ENCODE data around the gene USP3. TPM values are rescaled to one million over a fixed set of nuclear protein-coding genes. Genes with fewer than 3 reads are reported as not detected.
"Not testable (repeated sequence)": the region's sequence is repeated elsewhere in the genome, so short reads cannot be mapped to it uniquely, and the experiment has no call there.

USP3 gene
- total RNA-seq, 1 donor from 2014 or later, result 46.3 TPM

DNA sequence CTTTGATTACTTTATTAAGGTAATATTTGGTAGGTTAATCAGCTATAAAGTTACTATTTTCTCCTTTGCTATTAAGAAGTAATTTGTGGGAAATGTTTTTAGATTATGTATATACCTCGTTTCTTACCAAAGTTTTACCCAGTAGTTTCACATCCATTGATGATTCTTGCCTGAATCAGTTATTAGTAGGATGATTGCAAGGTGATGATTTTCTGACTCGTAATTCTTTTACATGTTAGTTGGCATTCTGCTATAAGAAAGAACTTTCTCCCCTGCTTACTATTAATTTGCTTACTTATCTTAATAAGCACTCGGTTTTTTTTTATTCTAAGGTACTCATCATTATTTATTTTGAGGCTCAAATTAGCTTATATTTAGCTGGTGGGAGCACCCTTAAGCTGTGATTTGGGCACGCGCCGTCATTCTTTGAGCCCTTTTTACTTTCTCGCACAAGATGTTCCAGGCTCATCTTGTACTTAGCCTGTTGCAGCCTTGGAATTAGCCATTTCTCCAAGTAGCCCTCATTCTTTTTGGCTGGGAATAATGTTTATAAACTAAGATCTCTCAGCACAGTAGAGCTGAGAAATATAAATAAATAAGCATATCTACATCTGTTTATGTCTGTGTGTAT is 15.3 kb downstream of the USP3 start:
- H3K36me3 ChIP-seq (ENCODE audit: control insufficient read depth, insufficient read depth, low read length), result no peaks in the 10 kb centered on the region
- H3K27me3 ChIP-seq (ENCODE audit: control insufficient read depth, insufficient read depth, low read length), result no peaks in the 10 kb centered on the region
- TF ChIP-seq, protein P1, sequence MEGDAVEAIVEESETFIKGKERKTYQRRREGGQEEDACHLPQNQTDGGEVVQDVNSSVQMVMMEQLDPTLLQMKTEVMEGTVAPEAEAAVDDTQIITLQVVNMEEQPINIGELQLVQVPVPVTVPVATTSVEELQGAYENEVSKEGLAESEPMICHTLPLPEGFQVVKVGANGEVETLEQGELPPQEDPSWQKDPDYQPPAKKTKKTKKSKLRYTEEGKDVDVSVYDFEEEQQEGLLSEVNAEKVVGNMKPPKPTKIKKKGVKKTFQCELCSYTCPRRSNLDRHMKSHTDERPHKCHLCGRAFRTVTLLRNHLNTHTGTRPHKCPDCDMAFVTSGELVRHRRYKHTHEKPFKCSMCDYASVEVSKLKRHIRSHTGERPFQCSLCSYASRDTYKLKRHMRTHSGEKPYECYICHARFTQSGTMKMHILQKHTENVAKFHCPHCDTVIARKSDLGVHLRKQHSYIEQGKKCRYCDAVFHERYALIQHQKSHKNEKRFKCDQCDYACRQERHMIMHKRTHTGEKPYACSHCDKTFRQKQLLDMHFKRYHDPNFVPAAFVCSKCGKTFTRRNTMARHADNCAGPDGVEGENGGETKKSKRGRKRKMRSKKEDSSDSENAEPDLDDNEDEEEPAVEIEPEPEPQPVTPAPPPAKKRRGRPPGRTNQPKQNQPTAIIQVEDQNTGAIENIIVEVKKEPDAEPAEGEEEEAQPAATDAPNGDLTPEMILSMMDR (IDR thresholded peaks at IDR 0.05; ENCODE audit: insufficient read depth, low read length, poor library complexity, severe bottlenecking), result no peak
- no peak overlapping the region for H3K4me3 ChIP-seq (ENCODE audit: low read depth, low read length)
- DNase-seq (ENCODE audit: low read depth), result no peak

DNA sequence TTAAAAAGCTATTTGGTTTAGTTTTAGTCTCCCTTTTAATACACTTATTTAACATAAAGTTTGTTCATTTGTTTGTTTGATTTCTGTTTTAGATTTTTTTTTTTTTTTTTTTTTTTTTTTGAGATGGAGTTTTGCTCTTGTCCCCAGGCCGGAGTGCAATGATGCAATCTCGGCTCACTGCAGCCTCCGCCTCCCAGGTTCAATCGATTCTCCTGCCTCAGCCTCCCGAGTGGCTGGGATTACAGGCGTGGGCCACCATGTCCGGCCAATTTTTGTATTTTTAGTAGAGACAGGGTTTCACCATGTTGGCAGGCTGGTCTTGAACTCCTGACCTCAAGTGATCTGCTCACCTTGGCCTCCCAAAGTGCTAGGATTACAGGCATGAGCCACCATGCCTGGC is 16.1 kb downstream of the USP3 start:
- H3K36me3 ChIP-seq (ENCODE audit: control insufficient read depth, insufficient read depth, low read length); H3K4me3 ChIP-seq (ENCODE audit: low read depth, low read length); DNase-seq (ENCODE audit: low read depth); H3K27me3 ChIP-seq (ENCODE audit: control insufficient read depth, insufficient read depth, low read length): not testable (repeated sequence)

DNA sequence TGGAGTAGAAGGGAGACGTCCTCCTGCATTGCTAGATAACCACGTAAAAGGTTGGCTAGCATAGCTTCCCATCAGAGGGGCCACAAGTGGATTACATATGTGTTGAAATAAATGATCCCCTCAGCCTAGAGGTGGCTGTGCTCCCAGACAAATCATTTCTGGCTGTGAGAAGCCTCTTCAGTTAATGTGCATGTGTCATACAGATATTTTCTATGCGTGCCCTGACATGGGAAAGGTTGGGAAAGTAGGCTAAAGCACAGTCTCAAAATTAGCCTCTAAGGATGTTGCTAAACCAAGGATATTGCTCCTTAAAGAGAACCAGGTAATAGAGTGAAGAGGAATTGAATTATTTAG is 17.8 kb downstream of the USP3 start:
- Histone ChIP-seq H3K36me3 (ENCODE audit: control insufficient read depth, insufficient read depth, low read length) (no peaks in the 10 kb centered on the region), H3K27me3 (ENCODE audit: control insufficient read depth, insufficient read depth, low read length) (no peaks in the 10 kb centered on the region), H3K4me3 (ENCODE audit: low read depth, low read length) (no peak overlapping the region)
- no peak for DNase-seq (ENCODE audit: low read depth)
- TF ChIP-seq, protein P1 (IDR thresholded peaks at IDR 0.05; ENCODE audit: insufficient read depth, low read length, poor library complexity, severe bottlenecking), result no peak

DNA sequence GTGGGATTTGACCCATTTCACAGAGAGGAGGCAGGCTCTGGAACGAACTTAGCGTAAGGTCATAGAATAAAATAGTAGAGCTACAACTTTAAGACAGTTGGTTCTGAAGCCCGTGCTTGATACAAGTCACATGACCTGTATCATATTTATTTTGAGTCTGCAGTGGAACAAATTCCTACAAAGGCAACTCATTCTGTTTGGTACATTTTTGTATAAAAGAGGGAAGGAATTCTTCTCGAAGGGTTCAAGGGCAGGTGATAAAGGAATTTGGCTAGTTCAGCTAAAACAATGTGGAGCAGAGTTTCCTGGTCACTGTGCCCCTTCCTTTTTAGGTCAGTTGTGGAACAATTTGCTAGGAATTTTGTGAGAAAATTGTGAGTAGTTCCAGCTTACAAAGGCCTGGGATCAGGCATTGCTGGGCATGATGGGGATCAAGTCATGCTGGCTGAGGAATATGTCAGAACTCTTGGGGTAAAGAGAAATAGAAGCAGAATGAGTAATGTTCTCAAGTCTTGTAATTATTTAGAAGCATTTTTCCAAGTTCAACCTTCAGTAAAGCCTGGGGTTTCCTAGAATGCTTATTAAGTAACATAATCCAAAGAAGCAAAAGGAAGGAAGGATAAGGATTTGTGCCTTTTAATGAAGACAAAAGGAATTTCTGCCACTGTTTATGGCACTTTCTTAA is 19.1 kb downstream of the USP3 start:
- no peak for DNase-seq (ENCODE audit: low read depth)
- no peak overlapping the region for H3K4me3 ChIP-seq (ENCODE audit: low read depth, low read length)
- H3K36me3 ChIP-seq (ENCODE audit: control insufficient read depth, insufficient read depth, low read length), result no peaks in the 10 kb centered on the region
- TF ChIP-seq, protein P1 (IDR thresholded peaks at IDR 0.05; ENCODE audit: insufficient read depth, low read length, poor library complexity, severe bottlenecking), result no peak
- no peaks in the 10 kb centered on the region for H3K27me3 ChIP-seq (ENCODE audit: control insufficient read depth, insufficient read depth, low read length)

DNA sequence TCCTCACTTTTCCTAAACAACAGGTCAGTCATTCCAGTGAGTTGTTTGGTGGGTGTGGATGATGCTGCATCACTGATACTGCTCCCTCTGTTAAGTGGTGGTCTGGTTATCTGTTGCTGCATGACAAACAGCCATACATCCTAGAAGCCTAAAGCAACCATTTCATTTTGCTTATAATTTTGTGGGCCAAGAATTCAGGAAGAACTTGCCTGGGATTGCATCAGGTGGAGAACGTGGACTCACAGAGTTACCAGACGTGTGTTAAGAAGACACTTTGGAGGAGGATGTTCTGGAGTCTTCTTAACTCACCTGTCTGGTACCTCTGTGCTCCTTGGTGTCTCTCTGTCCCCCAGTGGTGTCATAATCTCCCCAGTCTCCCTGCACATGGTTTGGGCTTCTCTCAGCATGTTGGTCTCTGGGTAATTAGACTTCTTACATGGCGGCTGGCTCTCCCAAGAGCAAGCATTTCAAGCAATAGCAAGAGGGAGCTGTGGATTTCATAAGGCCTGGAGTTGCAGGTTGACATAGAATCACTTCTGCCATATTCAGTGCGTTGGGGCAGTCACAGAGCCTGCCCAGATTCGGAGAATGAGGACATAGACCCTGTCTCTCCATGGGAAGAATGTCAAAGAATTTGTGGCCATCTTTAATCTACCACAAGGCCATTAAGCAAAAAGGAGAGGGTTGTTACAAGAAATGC is 20.1 kb downstream of the USP3 start:
- Histone ChIP-seq H3K27me3 (ENCODE audit: control insufficient read depth, insufficient read depth, low read length) (no peaks in the 10 kb centered on the region), H3K36me3 (ENCODE audit: control insufficient read depth, insufficient read depth, low read length) (no peaks in the 10 kb centered on the region), H3K4me3 (ENCODE audit: low read depth, low read length) (no peak overlapping the region)
- TF ChIP-seq, protein P1 (IDR thresholded peaks at IDR 0.05; ENCODE audit: insufficient read depth, low read length, poor library complexity, severe bottlenecking), result no peak
- DNase-seq (ENCODE audit: low read depth), result no peak

DNA sequence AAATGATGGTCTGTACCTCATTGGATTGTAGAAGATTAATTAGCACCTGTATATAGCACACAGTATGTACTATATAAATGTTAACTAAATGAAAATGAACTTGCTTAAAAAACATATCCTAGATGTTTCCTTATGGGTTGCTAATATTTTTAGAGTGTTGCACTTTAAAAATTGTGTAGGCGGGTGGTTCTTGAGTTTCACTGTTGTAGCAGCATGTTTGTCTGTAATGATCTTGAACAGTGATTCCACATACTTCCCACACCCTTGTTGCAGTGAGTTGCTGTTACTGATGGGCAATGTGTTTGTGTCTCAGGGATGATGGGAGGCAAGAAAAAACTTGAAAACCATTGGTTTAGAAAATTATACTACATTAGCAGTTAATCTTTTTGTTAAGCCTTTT is 22.0 kb downstream of the USP3 start:
- no peaks in the 10 kb centered on the region for H3K27me3 ChIP-seq (ENCODE audit: control insufficient read depth, insufficient read depth, low read length)
- TF ChIP-seq, protein P1 (IDR thresholded peaks at IDR 0.05; ENCODE audit: insufficient read depth, low read length, poor library complexity, severe bottlenecking), result no peak
- no peaks in the 10 kb centered on the region for H3K36me3 ChIP-seq (ENCODE audit: control insufficient read depth, insufficient read depth, low read length)
- no peak for DNase-seq (ENCODE audit: low read depth)
- H3K4me3 ChIP-seq (ENCODE audit: low read depth, low read length), result no peak overlapping the region
